Measurements from ENCODE around the gene CLCNKB.
"Not testable (repeated sequence)": the region's sequence is repeated elsewhere in the genome, so short reads cannot be mapped to it uniquely, and the experiment has no call there.

The CLCNKB gene

DNA sequence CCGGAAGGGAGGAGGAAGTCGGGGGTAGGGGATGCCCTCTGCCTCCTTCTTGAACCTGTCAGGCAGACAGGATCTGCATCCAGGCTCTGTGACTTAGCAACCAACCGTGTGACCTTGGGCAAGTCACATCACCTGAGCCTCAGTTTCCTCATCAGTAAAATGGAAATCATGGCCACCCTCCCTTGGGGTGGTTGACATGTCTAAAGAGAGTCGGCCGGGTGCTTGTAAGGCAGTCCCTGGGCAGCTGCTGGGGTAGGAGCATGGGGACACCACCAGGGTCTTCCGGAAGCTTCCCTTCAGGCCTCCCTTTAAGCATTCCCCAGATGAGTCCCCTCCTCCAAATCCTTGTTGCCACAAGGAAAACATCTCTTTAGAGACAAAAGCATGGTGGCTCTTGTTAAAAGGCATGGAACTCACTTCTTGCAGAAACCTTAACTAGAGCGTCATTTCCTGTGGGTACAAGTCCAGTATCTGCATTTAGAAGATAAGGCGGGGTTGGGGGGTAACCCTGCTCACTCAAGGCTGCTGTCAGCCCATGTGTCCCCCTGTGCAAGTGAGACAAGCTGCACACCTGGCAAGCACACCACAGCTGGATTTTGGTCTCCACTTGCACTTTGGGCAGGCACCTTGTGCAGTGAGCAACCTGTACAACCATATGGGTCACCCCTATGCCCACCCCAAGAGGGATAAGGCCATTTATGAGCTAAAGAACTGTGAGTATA is 10.4 kb downstream of the CLCNKB start:
- no peak for TF ChIP-seq CTCF (IDR thresholded peaks at IDR 0.05; ENCODE audit: control extremely low read depth, extremely low read depth, low read depth, missing control alignments)
- CTCF ChIA-PET, result interaction anchor here (1.1 to 4.9 kb wide), 5 partner anchors 13 to 262 kb away, joined by 3 to 40 read pairs (median 6); no protein-coding TSS in a partner anchor
- POLR2A ChIA-PET, result no interaction called here

GRCh38 chr1:16054598-16055540 is 11.3 kb downstream of the CLCNKB start:
- TF ChIP-seq CTCF (IDR thresholded peaks at IDR 0.05; ENCODE audit: control extremely low read depth, extremely low read depth, low read depth, missing control alignments), result no peak
- DNase-seq (ENCODE audit: extremely low spot score), result no peak
- POLR2A ChIA-PET, result no interaction called here
- CTCF ChIA-PET, result interaction anchor here (0.8 to 4.9 kb wide), 11 partner anchors 8 to 263 kb away, joined by 3 to 40 read pairs (median 5); no protein-coding TSS in a partner anchor

More for the DNA sequence above, 10.4 kb downstream of the CLCNKB start:
- DNase-seq (ENCODE audit: extremely low spot score), result no peak

GRCh38 chr1:16055613-16056520 is 12.3 kb downstream of the CLCNKB start:
- DNase-seq (ENCODE audit: extremely low spot score), result peak; percentile 93
- ChIA-PET POLR2A (no interaction called here), CTCF (interaction anchor here (0.6 to 4.9 kb wide), 15 partner anchors 8 to 290 kb away, joined by 3 to 40 read pairs (median 4); partner anchors contain the start of gene FAM131C)
- TF ChIP-seq CTCF (IDR thresholded peaks at IDR 0.05; ENCODE audit: control extremely low read depth, extremely low read depth, low read depth, missing control alignments), result peak; percentile 98

GRCh38 chr1:16056521-16056912 is 12.9 kb downstream of the CLCNKB start:
- DNase-seq (ENCODE audit: extremely low spot score); POLR2A ChIA-PET: not testable (repeated sequence)
- CTCF ChIA-PET, result interaction anchor here (0.6 to 4.9 kb wide), 11 partner anchors 8 to 290 kb away, joined by 3 to 40 read pairs (median 5); partner anchors contain the start of gene FAM131C

- CTCF ChIA-PET, result interaction anchor here (0.9 to 1.4 kb wide), 4 partner anchors 12 to 291 kb away, joined by 3 to 4 read pairs (median 4); no protein-coding TSS in a partner anchor
- POLR2A ChIA-PET; DNase-seq (ENCODE audit: extremely low spot score): not testable (repeated sequence)
These were observed 13.8 kb downstream of the CLCNKB start for GRCh38 chr1:16057314-16057915.

DNA sequence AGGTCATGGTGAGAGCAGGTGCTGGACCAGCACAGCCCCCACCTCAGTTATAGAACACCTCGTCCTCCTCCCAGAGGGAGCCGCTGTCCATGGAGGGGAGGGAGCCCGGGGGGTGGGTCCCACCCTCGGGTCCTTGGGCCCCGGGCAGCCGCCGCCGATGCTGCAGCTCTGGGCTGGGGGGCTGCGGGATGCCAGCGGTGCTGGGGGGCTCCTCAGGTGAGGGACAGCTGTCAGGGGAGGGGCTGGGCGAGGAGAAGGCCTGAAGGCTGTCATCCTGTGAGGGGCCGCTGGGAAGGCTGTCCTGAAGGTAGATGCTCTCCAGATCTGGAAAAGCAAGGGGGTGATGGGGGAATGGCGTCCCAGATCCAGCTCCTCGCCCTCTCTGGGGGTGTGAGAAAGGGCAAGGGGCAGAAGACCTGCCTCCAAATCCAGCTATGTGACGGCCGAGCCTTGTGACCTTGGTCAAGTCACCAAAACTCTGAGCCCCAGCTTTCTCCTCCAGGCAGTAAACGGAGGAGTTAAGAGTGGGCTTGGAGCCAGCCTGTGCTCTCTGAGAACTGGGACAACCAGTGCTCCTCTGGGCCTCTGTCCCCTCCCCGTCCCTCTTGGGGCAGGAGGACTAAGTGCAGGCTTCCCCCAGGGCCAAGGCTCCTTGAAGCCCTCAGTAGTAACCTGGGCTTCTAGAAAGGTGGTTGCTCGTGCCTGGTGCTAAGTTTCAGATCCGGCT is 15.0 kb downstream of the CLCNKB start:
- DNase-seq (ENCODE audit: extremely low spot score); POLR2A ChIA-PET: not testable (repeated sequence)
- CTCF ChIA-PET, result interaction anchor here (1.1 to 1.6 kb wide), 4 partner anchors 13 to 49 kb away, joined by 3 to 5 read pairs (median 4); no protein-coding TSS in a partner anchor

GRCh38 chr1:16061266-16061665 is 17.7 kb downstream of the CLCNKB start:
- no peak for TF ChIP-seq CTCF (IDR thresholded peaks at IDR 0.05; ENCODE audit: control extremely low read depth, extremely low read depth, low read depth, missing control alignments)
- POLR2A ChIA-PET, result no interaction called here
- DNase-seq (ENCODE audit: extremely low spot score), result no peak
- CTCF ChIA-PET, result interaction anchor here (1.1 kb wide), 1 partner anchor 18 kb away, joined by 3 read pairs; no protein-coding TSS in a partner anchor

- CTCF ChIA-PET; POLR2A ChIA-PET; DNase-seq (ENCODE audit: extremely low spot score): not testable (repeated sequence)
These were observed 18.6 kb downstream of the CLCNKB start for GRCh38 chr1:16061989-16062686.

DNA sequence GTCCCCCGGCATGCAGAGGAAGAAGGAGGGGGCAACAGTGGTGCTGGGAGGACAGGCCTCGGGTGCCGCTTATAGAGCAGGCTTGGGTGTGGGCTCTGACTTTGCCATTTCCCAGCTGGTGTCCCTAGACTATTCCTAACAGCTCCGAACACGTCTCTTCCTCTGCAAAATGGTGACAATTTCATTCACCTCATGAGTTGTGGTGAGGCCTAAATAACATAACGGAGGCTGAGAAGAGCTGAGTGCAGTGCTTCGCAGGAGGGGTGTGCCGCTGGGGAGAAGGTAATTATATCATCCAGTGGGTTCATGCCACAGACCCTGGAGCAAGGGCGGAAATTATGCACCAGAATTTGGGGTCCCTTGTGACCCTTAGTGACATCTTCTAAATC is 19.1 kb downstream of the CLCNKB start:
- DNase-seq (ENCODE audit: extremely low spot score); POLR2A ChIA-PET; CTCF ChIA-PET: not testable (repeated sequence)
